Activated T-cell treated with anti-CD3 and anti-CD28 coated beads for 4 hours (primary cell): ENCODE data around the gene KRTAP1-1.
"Not testable (repeated sequence)": the region's sequence is repeated elsewhere in the genome, so short reads cannot be mapped to it uniquely, and the experiment has no call there.

ENCODE experiments used
- DNase-seq: peaks from one replicate; pipeline ENCODE4 v3.0.0-alpha.2; 2020

The KRTAP1-1 gene

GRCh38 chr17:41040783-41041571 is at the start of gene KRTAP1-1:
Gene KRTAP1-1, minus strand, starts transcription at chr17:41041450. Its CDS starts 53 bp downstream, at chr17:41041397.
- DNase-seq: not testable (repeated sequence)

- not testable (repeated sequence) for DNase-seq
These were observed 47.6 kb upstream of the KRTAP1-1 start for GRCh38 chr17:41088760-41089352.

- DNase-seq: not testable (repeated sequence)
These were observed 43.0 kb upstream of the KRTAP1-1 start, which contains the start of gene KRTAP4-7 for GRCh38 chr17:41084100-41084856. Gene KRTAP4-7, plus strand, starts transcription at chr17:41084150. Its CDS starts 57 bp downstream, at chr17:41084207.

- not testable (repeated sequence) for DNase-seq
These were observed 42.2 kb upstream of the KRTAP1-1 start for GRCh38 chr17:41083427-41083826.

- DNase-seq: no peak
These were observed 41.4 kb upstream of the KRTAP1-1 start for GRCh38 chr17:41082626-41083025.

GRCh38 chr17:41076788-41077187 is 35.5 kb upstream of the KRTAP1-1 start:
- DNase-seq: no peak

- DNase-seq: no peak
These were observed 32.4 kb upstream of the KRTAP1-1 start for GRCh38 chr17:41073676-41074075.

- no peak for DNase-seq
These were observed 30.5 kb upstream of the KRTAP1-1 start for GRCh38 chr17:41071606-41072360.

- no peak for DNase-seq
These were observed 27.8 kb upstream of the KRTAP1-1 start for GRCh38 chr17:41069031-41069430.

- DNase-seq: no peak
These were observed 26.0 kb upstream of the KRTAP1-1 start for GRCh38 chr17:41067281-41067680.

GRCh38 chr17:41065829-41066624 is 24.8 kb upstream of the KRTAP1-1 start, which contains the start of gene KRTAP2-4:
Gene KRTAP2-4, minus strand, starts transcription at chr17:41065879. Its CDS starts 34 bp downstream, at chr17:41065845.
- DNase-seq: no peak

- not testable (repeated sequence) for DNase-seq
These were observed 23.9 kb upstream of the KRTAP1-1 start for GRCh38 chr17:41065016-41065689.

GRCh38 chr17:41064301-41064700 is 23.1 kb upstream of the KRTAP1-1 start:
- DNase-seq: no peak

GRCh38 chr17:41063449-41063848 is 22.2 kb upstream of the KRTAP1-1 start:
- no peak for DNase-seq

- no peak for DNase-seq
These were observed 20.7 kb upstream of the KRTAP1-1 start for GRCh38 chr17:41061964-41062363.

- DNase-seq: no peak
These were observed 18.9 kb upstream of the KRTAP1-1 start, which contains the start of gene KRTAP2-3 for GRCh38 chr17:41060052-41060604. Gene KRTAP2-3, minus strand, starts transcription at chr17:41060114. Its CDS starts 64 bp downstream, at chr17:41060050.

GRCh38 chr17:41059276-41060051 is 18.2 kb upstream of the KRTAP1-1 start:
- not testable (repeated sequence) for DNase-seq

- no peak for DNase-seq
These were observed 17.5 kb upstream of the KRTAP1-1 start for GRCh38 chr17:41058741-41059140.

- no peak for DNase-seq
These were observed 16.3 kb upstream of the KRTAP1-1 start for GRCh38 chr17:41057547-41057946.

GRCh38 chr17:41055130-41055529 is 13.9 kb upstream of the KRTAP1-1 start, which contains the start of gene KRTAP2-2:
Gene KRTAP2-2, minus strand, starts transcription at chr17:41055230. Its CDS starts 19 bp downstream, at chr17:41055211.
- DNase-seq: not testable (repeated sequence)
